Stimulated activated CD4-positive, alpha-beta T cell treated with anti-CD3 and anti-CD28 coated beads, Interleukin-2, amount 100 ng/mL, for 24 hours (primary cell): ENCODE results near the gene ZCCHC3.
"Not testable (repeated sequence)": the region's sequence is repeated elsewhere in the genome, so short reads cannot be mapped to it uniquely, and the experiment has no call there.

ENCODE experiments used
- DNase-seq, 2 donors: peaks; one replicate each; pipeline ENCODE4 v3.0.0-alpha.2; 2020

Gene ZCCHC3

DNA sequence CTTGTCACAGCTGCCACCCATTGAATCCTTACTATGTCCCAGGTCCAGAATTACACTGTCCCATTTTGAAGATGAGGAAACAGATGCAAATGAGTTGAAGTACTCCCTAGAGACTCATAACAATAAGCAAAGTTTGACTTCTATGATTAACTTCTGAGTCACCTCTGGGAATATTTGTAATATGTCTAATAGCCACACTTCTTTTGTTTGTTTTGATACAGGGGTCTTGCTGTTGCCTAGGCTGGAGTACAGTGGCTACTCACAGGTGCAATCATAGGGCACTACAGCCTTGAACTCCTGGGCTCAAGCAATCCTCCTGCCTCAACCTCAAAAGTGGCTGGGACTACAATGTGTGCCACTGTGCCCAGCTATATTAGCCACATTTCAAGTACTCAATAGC is 16.6 kb downstream of the ZCCHC3 start:
- DNase-seq: no peak

DNA sequence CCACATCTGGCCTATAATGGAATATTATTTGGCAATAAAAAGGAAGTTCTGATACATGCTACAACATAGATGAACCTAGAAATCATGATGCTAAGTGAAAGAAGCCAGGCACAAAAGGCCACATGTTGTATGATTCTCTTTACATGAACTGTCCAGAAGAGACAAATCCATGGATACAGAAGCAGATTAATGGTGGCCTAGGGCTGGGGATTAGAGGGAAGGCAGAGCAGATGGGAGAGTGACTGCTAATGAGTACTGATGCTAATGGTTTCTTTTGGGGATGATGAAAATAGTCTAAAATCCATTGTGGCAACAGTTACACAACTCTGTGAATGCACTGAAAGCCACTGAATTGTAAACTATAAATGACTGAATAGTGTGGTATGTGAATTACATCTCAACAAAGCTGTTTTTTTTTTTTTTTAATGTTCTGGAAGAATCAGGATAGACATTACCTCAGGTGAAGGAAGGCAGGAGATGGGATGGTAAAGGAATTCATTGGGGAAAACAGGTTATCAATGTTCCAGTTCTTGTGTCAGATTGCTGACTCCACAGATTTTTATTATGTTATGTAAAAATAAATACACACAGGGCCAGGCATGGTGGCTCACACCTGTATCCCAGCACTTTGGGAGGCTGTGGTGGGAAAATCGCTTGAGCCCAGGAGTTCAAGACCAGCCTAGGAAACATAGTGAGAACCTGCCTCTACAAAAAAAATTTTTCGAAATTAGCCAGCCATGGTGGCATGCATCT is 19.1 kb downstream of the ZCCHC3 start:
- no peak for DNase-seq

DNA sequence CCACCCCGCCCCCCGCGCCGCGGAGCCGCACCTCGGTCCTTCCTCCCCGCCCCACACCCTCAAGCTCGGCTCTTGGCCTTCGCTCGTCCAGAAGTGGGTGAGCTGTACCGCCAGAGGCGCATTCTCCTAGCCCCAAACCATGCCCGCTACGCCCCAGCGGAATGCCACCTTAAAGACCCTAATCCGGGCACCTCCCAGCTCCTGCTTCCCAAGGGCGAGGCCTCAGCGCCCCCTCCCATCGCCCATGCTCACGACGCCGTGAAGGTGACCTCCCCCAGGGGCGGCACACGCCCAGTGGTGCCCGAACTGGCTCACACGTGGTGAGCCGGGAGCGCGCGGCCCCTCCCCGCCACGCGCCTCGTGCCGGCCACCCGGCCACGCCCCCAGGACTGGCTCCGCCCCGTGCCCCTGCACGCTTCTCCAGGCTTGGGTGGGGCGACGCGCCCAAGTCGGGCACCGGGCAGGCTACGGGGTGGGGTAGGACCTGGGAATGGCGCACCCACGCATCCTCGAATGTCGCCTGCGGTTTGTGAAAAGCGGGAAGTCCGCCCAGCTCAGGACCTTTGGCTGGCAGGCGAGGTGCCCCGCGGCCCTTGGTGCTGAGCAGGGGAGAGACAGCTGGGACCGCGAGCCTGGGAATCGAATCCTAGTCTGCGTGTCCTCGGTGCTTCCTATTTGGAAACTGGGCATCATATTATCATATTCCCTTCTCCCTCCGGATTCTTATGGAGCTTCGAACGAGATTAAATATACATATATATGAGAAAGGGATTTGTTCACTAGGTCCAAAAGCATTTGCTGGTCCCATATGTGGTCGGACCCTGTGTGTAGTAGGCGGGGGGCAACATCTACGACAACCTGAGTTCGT is 27.0 kb downstream of the ZCCHC3 start:
- peak; percentile 92 to 96 for DNase-seq

DNA sequence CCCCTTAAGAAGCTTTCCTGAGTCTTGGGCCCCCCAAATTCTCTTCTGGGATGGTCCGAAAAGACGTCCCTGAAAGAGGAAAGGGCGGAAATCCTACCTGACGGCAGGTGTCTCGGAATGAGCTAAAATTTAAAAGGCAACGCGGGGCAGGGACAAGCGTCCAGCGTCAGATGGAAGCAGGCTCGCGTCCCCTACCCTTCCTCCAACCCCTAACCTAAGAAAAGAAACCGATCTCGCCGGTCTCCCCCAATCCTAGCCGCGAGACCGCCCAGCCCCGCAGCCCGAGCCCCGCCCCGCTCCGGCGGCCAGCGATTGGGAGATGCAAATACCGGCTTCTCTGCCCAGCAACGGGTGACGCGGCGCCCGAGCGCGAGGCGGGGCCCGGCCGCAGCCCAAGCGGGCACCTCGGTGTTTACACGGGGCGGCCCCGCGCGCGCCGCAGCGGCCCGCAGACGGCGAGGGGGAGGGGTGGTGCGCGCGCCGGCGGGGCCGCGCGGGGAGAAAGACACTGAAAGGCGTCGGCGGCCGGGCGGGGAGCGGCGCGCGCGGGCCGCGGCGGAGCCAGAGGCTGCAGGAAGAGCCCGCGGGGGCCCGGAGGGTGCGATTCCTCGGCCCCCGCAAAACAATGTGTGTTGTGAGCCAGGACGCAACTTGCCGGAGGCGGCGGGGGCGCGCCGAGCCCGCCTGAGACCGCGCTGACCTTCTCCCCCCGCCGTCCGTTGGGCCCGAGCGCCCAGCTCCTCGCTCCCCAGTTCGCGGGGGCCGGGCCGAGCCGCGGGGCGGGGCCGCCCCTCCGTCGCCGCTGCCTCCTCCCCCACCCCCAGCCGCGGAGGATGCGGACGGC is 27.9 kb downstream of the ZCCHC3 start, which contains the start of gene SOX12:
Gene SOX12 (plus strand): TSS at position 508 of the 844 bp plus-strand sequence. CDS start 373 bp downstream, outside the sequence.
- DNase-seq: peak; percentile 98 to 99

DNA sequence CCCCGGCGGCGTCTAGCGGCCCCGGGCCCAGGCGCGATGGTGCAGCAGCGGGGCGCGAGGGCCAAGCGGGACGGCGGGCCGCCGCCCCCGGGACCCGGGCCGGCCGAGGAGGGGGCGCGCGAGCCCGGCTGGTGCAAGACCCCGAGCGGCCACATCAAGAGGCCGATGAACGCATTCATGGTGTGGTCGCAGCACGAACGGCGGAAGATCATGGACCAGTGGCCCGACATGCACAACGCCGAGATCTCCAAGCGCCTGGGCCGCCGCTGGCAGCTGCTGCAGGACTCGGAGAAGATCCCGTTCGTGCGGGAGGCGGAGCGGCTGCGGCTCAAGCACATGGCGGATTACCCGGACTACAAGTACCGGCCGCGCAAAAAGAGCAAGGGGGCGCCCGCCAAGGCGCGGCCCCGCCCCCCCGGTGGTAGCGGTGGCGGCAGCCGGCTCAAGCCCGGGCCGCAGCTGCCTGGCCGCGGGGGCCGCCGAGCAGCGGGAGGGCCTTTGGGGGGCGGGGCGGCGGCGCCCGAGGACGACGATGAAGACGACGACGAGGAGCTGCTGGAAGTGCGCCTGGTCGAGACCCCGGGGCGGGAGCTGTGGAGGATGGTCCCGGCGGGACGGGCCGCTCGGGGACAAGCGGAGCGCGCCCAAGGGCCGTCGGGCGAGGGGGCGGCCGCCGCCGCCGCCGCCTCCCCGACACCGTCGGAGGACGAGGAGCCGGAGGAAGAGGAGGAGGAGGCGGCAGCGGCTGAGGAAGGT is 28.7 kb downstream of the ZCCHC3 start:
- DNase-seq: peak; percentile 51 to 60

DNA sequence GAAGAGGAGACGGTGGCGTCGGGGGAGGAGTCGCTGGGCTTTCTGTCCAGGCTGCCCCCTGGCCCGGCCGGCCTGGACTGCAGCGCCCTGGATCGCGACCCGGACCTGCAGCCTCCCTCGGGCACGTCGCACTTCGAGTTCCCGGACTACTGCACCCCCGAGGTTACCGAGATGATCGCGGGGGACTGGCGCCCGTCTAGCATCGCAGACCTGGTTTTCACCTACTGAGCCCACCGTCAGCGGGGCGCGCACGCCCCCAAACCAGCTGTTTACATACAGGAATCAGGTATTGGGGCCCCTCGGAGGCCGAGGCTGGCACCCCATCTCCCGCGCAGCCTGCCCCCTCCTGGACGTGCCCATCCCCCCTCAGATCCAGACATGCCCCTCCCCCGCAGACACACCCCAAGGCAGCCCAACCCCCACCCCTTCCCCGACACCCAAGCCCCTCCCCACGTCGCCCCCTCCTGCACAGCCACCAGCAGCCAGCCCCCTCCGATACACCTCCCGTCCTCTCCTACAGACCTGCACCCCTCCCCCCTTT is 29.3 kb downstream of the ZCCHC3 start:
- DNase-seq: no peak

DNA sequence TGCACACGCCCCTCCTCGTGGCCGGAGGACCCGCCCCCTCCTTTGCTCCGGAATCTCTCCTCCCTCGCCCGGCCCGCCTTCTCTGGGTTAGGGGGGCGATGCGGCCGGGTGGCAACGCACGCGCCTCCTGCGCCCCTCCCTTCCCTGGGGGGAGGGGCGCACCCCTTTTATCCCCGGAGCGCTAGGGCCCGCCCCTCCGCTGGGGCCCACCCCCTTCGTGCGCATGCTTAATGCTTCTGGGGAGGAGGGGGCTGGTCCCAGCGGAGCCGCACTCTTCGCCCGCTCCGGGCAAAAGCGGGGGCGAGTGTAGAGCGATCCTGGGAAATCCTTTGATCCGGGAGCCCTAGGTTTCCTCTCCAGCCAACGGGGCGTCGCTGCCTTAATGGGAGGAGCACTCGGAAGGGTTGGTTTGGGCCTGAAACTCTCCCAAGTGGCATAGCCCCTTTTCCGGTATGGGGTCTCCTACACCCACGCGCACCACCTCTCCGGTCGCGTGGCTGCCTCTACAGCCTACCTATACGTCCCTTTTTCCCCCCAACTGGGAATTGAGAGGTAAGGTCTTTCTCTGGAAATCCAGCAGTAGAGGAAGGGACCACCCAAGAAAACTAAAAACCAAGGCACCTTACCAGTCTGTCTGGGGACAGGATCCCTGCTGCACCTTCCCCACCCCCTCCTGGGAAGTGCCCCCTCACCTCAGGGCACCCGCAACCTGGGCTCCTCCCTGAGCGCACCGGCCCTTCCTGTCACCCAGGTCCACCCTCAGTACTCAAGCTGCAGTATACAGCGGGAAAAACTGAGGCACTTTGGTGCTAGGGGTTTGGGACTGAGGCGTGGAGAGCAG is 30.0 kb downstream of the ZCCHC3 start:
- DNase-seq: peak; percentile 65 to 77

DNA sequence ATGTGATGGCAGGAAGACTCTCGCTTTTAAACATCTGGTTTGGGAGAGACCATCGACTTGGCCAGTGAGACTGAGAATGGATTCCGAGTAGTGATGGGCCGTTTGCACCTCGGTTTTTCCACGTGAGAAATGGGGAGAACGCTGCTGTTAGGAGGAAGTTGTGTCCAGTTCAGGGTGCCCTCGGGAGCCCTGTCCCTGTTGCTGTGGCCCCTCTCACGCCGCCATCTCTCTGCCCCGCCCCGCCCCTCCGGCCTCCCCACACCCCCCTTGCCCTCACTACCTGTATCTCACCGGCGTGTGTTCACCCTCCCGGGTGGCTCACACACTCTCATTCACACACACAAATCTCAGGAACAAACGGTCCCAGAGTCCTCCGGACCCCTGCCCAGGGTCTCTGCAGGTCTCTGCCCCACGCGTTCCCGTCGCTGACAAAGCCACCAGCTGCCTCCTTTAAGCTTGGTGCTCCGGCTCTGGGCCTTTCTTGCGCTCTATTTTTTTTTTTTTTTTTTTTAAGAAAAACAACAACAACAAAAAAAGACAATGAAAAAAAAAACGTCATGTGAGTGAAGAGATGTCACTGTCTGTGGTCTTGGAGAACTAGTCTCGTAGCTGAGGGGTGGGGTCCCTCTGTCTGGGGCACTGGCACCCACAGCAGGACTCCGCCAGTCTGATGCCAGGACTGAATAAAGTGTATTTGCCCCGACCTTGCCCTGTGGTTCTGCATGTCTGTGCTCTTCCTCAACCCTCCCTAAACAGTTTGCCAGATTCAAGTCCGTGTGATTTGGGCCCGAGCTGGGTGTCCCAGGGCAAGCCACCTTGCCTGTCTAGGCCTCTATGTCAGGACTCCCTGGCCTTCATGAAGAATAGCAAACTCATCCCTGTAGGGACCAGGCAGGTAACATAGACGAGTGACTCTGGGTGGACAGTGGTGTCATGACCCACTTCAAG is 30.9 kb downstream of the ZCCHC3 start:
- no peak for DNase-seq

DNA sequence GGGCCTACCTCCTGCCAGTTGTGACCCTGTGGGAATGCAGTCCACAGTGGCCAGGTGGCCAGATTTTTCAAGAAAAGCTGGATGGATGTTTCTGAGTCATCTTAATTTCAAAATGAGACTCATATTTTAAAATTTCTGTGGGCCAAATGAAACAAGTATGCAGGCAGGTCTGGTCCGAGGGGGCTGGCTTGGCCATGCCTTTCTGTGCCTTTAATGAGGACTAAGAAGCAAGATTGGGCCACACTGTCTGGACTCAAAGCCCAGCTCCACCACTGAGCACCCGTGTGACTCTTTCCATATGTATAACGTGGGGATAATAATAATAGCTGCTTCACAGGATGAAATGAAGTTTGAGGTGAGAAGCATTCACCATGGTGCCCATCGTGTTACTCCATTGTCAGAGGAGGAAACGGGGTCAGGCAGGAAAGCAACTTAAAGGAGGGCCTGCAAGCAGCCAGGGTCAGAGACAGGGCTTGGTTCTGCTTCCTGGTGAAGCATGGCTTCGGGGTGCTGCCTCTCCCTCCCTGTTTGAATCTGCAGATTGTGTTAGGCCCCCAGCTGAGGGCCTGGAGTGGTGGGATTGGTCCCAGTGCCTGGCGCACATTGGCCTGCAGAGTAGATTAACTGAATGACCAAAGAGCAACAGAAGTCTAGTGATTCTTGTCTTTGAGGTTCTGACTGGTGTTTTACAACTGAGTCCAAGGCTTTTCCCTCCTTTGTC is 31.8 kb downstream of the ZCCHC3 start:
- no peak for DNase-seq

DNA sequence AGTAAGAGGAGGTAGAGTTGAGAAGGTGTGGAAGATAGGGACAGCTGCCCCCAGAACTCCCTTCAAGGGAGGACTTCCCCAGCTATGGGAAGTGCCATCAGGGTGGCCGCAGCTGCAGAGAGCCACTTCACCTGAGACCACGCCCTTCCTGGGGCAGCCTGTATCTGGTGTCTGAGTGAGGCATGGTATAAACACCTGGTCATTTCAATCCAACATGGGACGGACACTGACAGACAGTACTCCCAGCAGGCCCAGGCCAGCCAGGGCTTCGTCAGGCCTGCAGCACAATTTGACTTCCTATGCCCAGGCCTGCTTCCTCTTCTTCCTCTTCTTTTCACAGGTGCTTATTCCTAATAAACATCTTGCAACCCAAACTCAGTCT is 32.5 kb downstream of the ZCCHC3 start:
- no peak for DNase-seq

DNA sequence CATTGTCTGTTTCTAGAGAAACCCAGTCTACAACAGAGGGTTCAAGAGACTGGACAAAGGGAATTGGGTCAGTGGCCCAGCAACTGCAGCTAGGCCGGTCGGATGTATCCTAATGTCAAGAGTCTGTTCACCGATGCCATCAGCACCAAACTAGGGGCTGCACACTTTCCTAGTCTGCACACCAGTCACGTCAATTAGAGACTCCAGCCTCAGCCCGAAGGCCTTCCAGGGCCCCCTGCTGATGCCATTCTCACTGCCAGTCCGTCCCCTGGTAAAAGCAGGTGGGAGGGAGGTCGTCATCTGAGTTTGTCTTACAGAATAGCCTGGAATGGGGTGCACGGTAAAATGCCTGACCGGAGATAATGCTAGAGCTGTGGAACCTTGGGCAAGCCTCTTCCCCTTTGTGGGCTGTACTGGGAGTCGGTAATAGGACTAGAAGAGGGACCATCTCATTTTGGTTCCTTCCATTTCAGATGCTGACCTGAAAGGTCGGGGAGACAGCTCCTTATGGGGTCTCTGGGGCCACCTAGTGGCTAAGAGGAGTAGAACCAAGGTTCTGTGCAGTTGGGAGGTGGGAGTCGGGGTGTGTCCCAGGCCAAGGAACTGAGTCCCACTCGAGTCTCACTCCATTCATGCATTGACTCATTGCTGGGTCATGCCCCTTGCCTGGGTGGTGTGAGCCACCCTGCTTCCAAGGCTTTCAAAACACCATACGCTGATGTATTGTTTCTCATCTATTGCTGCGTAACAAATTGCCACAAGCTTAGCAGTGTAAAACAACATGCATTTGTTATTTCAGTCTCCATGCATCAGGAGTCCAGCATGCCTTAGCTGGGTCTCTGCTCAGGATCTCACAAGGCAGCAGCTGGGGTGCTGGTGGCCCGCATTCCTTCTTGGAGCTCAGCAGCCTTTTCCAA is 33.1 kb downstream of the ZCCHC3 start:
- peak; percentile 56 to 67 for DNase-seq

DNA sequence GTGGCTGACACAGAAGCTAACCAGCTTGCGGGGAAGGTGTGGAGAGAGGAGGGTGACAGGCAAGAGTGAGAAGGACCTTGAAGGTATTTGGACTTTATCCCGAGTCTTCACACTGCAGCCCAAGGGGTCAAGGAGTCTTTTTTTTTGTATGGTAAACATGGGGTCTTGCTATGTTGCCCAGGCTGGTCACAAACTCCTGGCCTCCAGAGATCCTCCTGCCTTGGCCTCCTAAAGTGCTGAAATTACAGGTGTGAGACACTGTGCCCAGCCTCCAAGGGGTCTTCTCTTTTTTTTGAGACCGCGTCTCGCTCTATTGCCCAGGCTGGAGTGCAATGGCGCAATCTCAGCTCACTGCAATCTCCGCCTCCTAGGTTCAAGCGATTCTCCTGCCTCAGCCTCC is 37.2 kb downstream of the ZCCHC3 start:
- DNase-seq: no peak

DNA sequence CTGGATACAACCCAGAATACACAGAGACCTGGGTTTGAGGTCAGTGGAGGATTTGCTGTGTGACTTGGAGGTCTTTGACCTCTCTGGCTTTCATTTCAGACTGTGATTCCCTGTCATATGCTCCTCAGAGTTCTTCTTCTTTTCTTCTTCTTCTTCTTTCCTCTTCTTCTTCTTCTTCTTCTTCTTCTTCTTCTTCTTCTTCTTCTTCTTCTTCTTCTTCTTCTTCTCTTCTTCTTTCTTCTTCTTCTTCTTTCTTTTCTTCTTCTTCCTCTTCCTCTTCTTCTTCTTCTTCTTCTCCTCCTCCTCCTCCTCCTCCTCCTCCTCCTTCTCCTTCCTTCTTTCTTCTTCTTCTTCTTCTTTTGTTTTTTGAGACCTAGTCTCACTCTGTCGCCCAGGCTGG is 38.7 kb downstream of the ZCCHC3 start:
- DNase-seq: not testable (repeated sequence)

DNA sequence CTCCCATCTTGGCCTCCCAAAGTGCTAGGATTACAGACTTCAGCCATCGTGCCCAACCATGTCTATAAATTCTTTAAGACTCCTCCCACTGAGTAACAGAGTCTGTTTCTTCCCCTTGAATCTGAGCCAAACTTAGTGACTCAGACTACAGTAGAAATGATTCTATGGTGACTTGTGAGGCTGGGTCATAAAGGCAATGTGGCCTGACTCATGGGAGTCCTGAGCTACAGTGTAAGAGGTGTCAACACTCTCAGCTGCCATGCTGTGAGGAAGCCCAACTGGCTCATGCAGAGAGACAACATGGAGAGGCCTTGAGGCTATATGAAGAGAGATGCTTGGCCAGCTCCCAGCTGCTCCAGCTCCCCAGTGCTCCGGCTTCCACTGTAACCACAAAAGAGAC is 44.3 kb downstream of the ZCCHC3 start:
- peak; percentile 53 to 56 for DNase-seq

DNA sequence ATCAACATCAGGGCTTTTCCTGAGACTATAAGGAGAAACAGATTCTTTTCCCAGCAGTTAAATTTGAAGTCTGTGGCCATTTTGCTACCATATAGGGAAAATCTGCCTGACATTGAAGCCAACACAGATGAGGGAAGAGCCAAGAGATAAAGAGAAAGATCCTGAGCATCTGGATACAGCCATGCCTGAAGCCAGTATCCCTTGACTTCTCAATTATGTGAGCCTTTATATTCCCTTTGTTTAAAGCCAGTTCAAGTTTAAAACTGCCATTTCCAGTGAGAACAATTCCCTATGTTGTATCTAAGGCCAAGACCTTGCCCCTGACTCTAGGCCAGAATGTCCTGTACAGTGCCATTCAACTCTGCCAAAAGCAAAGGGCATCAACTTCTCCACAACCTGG is 45.7 kb downstream of the ZCCHC3 start:
- DNase-seq: no peak

DNA sequence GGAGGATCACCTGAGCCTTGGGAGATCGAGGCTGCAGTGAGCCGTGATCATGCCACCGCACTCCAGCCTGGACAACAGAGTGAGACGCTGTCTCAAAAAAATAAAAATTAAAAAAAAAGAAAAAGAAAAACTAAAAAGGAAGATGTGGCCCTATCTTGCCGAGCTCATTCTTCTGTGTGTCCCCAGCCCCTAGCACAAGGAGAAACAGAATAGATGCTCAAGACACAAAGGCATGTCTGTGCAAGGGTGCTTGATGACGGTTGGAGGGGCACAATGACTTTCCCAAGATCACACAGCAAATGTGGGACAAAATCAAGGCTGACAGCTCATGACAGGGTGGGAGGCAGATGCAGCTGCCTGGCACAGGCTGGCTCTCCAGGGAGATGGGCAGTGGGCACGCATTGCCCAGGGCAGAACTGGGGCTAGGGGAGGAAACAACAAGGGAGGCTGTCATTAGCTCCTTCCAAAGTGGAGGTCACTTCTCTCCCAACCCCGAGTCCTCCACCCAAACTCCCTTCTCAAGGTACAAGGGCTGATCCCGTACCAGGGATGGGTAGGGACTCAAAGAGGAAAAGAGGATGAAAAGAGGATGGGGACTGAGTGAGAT is 48.8 kb downstream of the ZCCHC3 start:
- no peak for DNase-seq

DNA sequence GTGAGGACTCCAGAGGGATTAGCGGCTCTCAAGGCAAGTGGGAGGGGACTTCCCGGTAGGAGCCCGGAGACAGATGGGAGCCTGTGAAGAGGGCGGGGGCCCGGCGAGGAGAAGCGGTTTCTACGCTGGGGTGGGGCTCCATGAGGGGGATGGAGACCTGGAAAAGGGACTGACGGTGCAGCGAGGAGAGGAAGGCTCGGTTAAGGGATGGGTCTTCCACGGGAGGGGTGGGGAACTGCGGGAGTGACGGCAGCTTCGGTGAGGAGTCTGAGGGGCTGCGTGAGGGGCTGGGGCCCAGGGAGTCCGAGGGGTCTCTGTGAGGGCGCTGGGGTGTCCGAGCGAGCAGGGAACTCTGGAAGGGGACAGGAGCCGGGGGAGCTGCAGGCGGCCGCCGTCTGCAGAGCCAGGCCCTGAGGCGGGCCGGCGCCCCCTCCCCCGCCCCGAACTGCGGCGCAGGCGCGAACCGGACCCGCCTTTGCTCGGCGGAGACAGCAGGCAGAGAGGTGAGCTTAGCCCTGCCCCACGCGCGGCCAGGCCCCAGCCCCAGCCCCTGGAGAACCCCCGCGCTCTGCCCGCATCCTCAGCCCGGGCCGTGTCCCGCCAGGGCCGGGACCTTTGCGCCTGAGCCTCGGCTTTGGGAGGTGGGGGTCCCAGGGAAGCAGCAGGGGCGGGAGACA is 49.4 kb downstream of the ZCCHC3 start, which contains the start of gene NRSN2:
Gene NRSN2 (plus strand): TSS at position 472 of the 677 bp plus-strand sequence. CDS start 2,533 bp downstream, outside the sequence.
- peak in 1 of 2 donors; percentile 50 for DNase-seq
